Left ventricle myocardium inferior (tissue), 1 donor: Measurements from ENCODE around the gene SLC10A1. TPM values are rescaled to one million over a fixed set of nuclear protein-coding genes. Genes with fewer than 3 reads are reported as not detected.

Experiments
- DNase-seq: peaks from one replicate; pipeline ENCODE4 v3.0.0-alpha.2; 2020
- H3K27ac ChIP-seq: fragments of 200-600 bp; replicated peaks from 2 replicates; pipeline ENCODE4 v1.8.0; 2021
- H3K27me3 ChIP-seq: fragments of 200-600 bp; 2 replicates; pipeline ENCODE4 v1.8.0; 2021; ENCODE audit warnings: low read depth
- H3K36me3 ChIP-seq: fragments of 200-600 bp; 2 replicates; pipeline ENCODE4 v1.8.0; 2021
- H3K4me1 ChIP-seq: fragments of 200-600 bp; 2 replicates; pipeline ENCODE4 v1.8.0; 2021
- H3K4me3 ChIP-seq: fragments of 200-600 bp; 2 replicates; pipeline ENCODE4 v1.8.0; 2021; ENCODE audit warnings: mild to moderate bottlenecking, moderate library complexity
- H3K9me3 ChIP-seq: fragments of 200-600 bp; replicated peaks from 2 replicates; pipeline ENCODE4 v1.8.0; 2021
- CTCF ChIP-seq: fragments of 200-600 bp; IDR thresholded peaks from 2 replicates; pipeline ENCODE4 v1.8.0; 2021; ENCODE audit warnings: antibody characterized with exemption, mild to moderate bottlenecking, borderline replicate concordance
- intact Hi-C: fragments of 100-400 bp; cut with micrococcal nuclease; formaldehyde crosslinking; loops from one replicate; pipeline ENCODE4 v1.11.0; 2022
- total RNA-seq: library from RNA; stranded (reverse); fragmentation: NEBNext Ultra II Directional; extraction: Animal tissue kit (Norgen Biotek cat#: 25700); gene quantifications from one replicate; pipeline ENCODE4 v1.2.1, GENCODE V29; 2021
- donor health status: DM: no; HTN: yes; CAD: no; lungs with severe emphysema.

Gene SLC10A1
- total RNA-seq, 1 donor from 2014 or later: not detected

GRCh38 chr14:69811227-69811867 lies 14.3 kb upstream of the SLC10A1 start:
- Histone ChIP-seq H3K4me3 (no peak overlapping the region), H3K4me1 (no peaks in the 10 kb centered on the region), H3K9me3 (no peaks in the 10 kb centered on the region), H3K27ac (no peak overlapping the region), H3K36me3 (no peaks in the 10 kb centered on the region), H3K27me3 (peaks cover 65% of the 10 kb centered on the region)
- TF ChIP-seq CTCF: no peak
- intact Hi-C loops: no loop called here
- no peak for DNase-seq

GRCh38 chr14:69808919-69809808 lies 12.1 kb upstream of the SLC10A1 start:
- Histone ChIP-seq H3K9me3 (no peaks in the 10 kb centered on the region), H3K4me1 (no peaks in the 10 kb centered on the region), H3K36me3 (no peaks in the 10 kb centered on the region), H3K4me3 (no peak overlapping the region), H3K27ac (no peak overlapping the region), H3K27me3 (peaks cover 43% of the 10 kb centered on the region)
- intact Hi-C loops: no loop called here
- TF ChIP-seq CTCF: no peak
- no peak for DNase-seq

- Histone ChIP-seq H3K9me3 (no peaks in the 10 kb centered on the region), H3K27me3 (peaks cover 24% of the 10 kb centered on the region), H3K27ac (no peak overlapping the region), H3K4me1 (no peaks in the 10 kb centered on the region), H3K4me3 (no peak overlapping the region), H3K36me3 (no peaks in the 10 kb centered on the region)
- TF ChIP-seq CTCF: no peak
- no peak for DNase-seq
- intact Hi-C loops: no loop called here
Observed at GRCh38 chr14:69807192-69807591, 10.2 kb upstream of the SLC10A1 start.

GRCh38 chr14:69804902-69805301 lies 7.9 kb upstream of the SLC10A1 start:
- intact Hi-C loops: no loop called here
- Histone ChIP-seq H3K4me3 (no peak overlapping the region), H3K36me3 (no peaks in the 10 kb centered on the region), H3K27me3 (peaks cover 11% of the 10 kb centered on the region), H3K4me1 (no peaks in the 10 kb centered on the region), H3K27ac (no peak overlapping the region), H3K9me3 (peaks cover 6% of the 10 kb centered on the region)
- no peak for DNase-seq
- TF ChIP-seq CTCF: no peak

- peaks cover 6% of the 10 kb centered on the region for H3K9me3 ChIP-seq
- H3K27me3 ChIP-seq: peaks cover 11% of the 10 kb centered on the region
- no peak for DNase-seq
- H3K4me1 ChIP-seq: no peaks in the 10 kb centered on the region
- H3K4me3 ChIP-seq: no peak overlapping the region
- no peak overlapping the region for H3K27ac ChIP-seq
- H3K36me3 ChIP-seq: no peaks in the 10 kb centered on the region
- intact Hi-C loops: no loop called here
- TF ChIP-seq CTCF: no peak
Observed at GRCh38 chr14:69803753-69804152, 6.7 kb upstream of the SLC10A1 start.
